SKM-1 treated with dmso at 0.1 percent for 144 hours (cell line): ENCODE measurements around the gene EEF1A2.
"Not testable (repeated sequence)": the region's sequence is repeated elsewhere in the genome, so short reads cannot be mapped to it uniquely, and the experiment has no call there.

Experiments
- DNase-seq: peaks from one replicate; lab custom pipeline; 2025; ENCODE audit not compliant: unreplicated experiment; lab: John Stamatoyannopoulos, UW

The EEF1A2 gene

DNA sequence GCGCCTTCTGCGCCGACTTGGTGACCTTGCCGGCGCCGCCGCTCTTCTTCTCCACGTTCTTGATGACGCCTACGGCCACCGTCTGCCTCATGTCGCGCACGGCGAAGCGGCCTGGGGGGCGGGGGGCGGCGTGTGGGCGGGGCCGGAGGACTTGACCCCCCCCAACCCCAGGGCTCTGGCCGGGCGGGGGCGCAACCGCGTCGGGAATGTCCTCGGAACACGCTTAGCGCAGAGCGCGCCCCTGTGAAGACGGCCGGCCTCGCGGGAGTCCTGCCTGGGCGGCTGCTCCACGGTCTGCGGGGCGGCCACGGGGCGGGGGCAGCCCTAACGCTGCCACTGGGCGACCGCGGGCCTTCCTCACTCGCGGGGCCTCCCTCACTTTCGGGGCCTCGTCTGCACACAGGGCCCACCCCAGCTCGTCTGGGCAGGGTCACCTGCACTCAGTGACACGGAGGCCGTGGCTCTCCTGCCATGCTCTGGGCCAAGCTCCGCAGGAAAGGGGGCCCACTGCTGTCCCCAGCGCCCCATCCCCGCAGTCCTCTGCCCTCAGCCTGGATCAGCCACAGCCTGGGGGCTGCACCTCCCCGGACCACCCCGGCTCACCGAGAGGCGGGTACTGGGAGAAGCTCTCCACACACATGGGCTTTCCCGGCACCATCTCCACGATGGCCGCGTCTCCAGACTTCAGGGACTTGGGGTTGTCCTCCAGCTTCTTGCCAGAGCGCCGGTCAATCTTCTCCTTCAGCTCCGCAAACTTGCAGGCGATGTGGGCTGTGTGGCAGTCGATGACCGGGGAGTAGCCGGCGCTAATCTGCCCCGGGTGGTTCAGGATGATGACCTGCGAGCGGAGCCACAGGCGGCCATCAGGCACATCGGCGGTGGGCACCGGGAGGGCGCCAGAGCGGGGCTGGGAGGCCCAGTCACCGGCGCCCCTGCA is 10.3 kb downstream of the EEF1A2 start:
- DNase-seq = no peak

GRCh38 chr20:63487781-63488241 is 11.1 kb downstream of the EEF1A2 start:
- DNase-seq = no peak

DNA sequence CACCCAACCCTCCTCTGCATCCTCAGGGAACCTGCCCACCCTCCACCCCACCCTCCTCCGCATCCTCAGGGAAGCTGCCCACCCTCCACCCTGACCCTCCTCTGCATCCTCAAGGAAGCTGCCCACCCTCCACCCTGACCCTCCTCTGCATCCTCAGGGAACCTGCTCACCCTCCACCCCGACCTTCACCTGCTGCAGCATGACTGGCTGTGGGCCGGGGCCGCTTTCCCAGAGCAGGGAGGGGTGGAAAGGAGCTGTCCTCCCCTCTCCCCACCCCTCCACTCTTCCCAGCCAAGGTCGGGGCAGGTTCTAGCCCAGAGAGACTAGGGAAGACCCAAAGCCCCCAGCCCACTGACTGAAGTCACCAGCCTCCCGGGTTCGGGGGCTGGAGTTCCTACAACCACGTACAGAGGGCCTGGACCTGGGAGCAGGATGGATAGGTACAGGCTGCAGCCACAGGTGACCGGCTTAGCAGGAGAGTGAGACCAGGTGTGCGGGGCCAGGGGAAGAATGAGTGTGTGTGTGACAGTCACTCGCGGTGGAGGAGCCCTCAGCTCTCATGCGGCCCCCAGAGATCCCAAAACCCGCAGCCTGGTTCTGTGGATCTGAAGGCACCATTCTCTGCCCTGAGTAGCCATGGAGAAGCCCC is 11.6 kb downstream of the EEF1A2 start:
- DNase-seq = no peak

GRCh38 chr20:63486300-63486855 is 12.5 kb downstream of the EEF1A2 start:
- no peak for DNase-seq

DNA sequence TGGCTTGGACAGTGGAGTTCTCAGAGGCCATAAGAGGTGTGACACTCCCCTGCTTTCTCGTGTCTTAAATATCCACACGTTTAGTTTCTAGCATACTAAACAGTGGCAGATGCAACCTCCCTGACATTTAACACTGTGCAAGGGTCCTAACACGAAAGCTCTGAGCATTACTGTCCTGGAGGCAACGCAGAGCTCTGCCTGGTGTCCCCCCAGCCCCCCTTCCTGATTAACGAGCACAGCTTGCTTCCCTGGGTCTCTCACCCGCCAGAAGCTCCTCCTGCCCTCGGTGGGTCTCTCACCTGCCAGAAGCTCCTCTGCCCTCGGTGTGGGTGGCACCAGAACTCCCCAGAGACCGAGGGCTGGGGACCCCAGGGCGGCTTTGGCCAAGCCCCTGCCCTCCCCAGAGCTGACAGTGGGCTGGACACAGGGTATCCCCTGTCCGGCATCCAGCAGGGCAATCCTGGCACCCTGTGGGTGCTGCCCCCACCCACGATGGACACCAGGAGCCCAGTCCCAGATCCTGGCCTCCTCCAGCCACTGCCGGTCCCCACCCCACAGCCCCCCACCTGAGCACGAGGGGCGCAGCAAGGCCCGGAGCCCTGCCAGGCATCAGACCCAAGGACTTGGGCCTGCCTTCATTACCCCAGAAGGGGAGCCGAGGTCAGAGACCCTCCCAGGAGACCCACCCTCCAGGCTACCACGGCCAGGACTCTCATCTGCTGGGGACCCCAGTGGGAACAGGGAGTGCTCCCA is 14.1 kb downstream of the EEF1A2 start:
- no peak for DNase-seq

DNA sequence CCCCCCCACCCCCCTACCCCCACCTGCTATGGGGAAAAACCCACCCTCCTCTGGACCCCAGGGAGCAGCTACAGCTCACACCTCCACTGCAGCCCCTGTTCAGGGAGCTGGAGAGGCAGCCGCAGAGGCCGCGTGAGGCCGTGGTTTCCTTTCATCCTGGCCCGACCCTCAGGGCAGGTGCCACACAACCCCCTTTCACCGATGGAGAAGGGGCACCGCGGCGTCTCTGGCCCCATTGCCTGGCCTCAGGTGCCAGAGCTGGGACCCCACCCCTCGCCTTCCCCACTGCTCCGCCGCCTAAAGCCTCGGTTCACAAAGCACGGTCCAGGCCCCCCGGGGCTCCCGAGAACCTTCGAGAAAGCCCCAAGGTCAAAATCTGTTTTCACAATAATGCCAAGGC is 14.6 kb downstream of the EEF1A2 start:
- DNase-seq = no peak

DNA sequence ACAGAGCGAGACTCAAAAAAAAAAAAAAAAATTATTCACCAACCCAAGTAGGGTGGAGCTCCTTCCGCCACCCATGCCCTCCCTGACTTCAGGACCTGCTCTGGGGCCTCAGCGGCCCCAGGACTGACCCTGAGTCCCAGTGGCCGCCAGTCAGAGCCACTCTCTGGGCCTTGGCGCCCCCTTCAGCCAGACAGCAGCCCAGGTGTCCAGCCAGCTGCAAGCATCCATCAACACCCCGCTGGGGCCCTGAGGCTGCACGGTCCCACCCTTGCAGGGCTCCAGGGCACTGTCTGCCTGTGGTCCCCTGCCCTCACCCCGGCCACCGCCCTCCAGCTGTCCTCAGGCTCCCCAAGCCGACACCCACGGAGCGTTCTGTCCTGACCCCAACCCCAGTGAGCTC is 15.0 kb downstream of the EEF1A2 start:
- DNase-seq = no peak

GRCh38 chr20:63482021-63482587 is 16.8 kb downstream of the EEF1A2 start:
- no peak for DNase-seq

DNA sequence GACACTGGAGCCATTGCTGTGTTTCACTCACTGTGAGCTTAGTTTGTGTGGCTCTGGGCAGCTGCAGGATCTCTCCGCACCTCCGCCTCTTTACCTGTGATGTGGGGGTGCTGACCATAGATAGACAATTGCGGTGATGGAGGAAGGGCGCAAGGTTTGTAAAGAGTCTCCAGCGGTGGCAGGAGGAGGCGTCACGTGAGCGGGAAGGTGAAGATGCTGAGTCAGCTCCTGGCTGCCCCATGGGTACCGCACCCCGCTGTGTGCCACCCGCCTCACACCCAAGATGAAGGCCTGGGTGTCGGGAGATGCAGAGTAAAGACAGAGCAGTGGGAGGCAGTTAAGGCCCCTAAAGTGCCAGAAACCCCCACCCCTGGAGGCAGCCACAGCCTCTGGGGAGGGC is 17.4 kb downstream of the EEF1A2 start:
- DNase-seq = no peak

DNA sequence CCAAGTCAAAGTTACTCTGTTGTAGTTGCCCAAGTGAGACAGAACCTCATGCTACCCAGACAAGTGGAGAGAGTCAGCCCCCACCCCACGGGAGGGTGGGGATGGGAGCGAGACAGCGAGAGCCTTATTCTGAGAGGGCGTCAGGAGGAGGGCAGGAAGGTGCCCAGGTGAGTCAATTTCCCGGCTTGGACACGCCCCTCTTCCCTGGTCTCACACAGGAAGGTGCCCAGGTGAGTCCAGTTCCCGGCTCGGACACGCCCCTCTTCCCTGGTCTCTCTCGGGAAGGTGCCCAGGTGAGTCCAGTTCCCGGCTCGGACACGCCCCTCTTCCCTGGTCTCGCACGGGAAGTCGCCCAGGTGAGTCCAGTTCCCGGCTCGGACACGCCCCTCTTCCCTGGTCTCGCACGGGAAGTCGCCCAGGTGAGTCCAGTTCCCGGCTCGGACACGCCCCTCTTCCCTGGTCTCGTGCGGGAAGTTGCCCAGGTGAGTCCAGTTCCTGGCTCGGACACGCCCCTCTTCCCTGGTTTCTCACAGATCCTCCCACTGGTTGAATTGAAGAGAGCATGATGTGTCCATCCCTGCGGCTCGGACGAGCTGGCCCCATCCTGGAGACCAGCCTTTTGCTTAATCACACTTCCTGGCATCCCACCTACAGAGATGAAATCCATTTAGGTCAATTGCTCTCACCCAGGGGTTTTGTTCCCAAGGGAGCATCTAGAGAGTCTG is 19.0 kb downstream of the EEF1A2 start:
- DNase-seq = not testable (repeated sequence)

- DNase-seq = no peak
Observed at GRCh38 chr20:63478346-63479302, 20.3 kb downstream of the EEF1A2 start.

- DNase-seq = no peak
Observed at GRCh38 chr20:63477944-63478343, 20.9 kb downstream of the EEF1A2 start.

DNA sequence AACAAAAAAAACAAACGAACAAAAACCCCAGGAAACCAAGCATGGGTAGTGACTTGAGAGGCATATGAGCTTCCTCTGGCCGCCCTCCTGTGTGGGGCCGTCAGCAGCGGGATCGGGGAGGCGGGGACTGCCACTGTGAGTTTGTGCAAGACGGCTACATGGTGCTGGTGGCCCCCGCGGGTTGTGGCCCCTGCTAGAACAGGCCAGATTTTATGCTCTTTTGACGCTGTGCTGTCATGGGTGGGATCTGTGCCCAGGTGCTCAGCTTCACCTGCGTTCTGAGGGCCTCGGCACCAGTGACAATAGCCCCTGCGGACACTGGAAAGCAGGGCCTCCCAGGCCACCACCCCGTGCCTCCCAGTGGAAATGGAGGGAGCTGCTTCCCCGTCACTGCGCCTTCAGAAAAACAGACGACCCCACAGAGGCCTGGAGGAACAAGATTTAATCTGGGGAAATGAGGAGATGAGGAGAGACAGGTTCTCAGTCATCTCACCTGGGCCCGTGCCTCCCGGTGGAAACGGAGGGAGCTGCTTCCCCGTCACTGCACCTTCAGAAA is 21.7 kb downstream of the EEF1A2 start:
- no peak for DNase-seq

DNA sequence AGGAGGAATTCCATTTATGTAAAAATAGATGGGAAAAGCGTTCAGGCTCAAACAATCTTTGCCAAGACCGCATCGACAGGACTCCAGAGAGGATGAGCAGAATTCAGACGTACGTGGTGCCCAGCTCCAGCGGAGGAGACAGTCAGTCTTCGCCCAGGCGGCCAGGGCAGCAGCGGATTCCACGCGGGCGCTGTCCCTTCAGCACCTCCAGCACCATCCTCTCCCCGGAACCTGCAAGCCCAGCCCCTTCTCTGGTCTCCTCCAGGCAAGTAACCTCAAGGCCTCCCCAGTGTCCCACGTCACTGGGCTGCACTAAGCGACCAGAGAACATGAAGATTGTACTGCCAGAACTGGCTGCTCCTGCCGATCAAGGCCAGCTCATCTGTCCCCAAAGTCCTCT is 23.7 kb downstream of the EEF1A2 start:
- DNase-seq = no peak

- DNase-seq = no peak
Observed at GRCh38 chr20:63473555-63474449, 25.1 kb downstream of the EEF1A2 start.

DNA sequence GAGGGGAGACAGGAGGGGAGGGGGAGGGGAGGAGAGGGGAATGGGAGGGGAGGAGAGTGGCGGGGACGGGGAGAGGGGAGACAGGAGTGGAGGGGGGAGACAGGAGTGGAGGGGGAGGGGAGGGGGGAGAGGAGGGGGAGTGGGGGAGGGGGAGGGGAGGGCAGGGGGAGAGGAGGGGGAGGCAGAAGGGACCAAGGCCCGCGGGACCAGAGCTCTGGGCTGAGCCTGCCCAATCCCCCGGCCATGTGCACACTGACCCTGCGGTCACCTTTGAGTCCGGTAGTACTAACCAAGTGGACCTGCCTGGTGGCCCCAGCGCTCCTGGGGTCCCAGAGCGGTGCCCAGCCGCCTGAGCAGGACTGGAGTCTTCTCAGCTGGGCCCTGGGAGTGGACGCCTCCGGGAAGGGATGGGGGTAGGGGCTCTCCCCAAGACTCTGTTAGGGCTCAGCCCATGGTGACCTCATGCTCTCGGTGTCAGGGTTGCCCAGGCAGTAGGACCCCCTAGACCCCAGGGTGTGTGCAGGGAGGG is 26.0 kb downstream of the EEF1A2 start:
- DNase-seq = no peak

- DNase-seq = no peak
Observed at GRCh38 chr20:63471981-63472831, 26.7 kb downstream of the EEF1A2 start, which contains the start of gene KCNQ2. Gene KCNQ2, minus strand, starts transcription at chr20:63472655. Its CDS starts 192 bp downstream, at chr20:63472463.
